T1000 (cell line): Measurements from ENCODE around the gene SAC3D1.

Experiments
- DNase-seq: peaks from one replicate; lab custom pipeline; 2025; ENCODE audit warnings: mixed read lengths; lab: John Stamatoyannopoulos, UW

SAC3D1 gene

DNA sequence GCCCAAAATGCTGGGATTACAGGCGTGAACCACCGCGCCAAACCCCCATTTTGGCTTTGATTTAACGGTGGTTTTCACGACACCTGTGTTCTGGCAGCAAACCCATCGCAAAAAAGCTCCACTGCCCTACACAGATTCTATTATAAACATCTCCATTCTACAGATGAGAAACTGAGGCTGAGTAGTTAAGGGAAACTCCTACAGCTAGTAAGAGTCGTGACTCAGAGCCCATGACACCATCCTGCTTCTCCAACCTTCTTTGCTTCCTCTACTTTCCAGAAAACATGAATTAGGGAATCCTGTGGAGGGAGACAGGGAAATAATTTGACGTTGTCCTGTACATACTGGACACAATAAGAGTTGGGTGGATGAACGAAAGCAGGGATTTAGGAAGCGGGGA is 14.2 kb upstream of the SAC3D1 start:
- no peak for DNase-seq

DNA sequence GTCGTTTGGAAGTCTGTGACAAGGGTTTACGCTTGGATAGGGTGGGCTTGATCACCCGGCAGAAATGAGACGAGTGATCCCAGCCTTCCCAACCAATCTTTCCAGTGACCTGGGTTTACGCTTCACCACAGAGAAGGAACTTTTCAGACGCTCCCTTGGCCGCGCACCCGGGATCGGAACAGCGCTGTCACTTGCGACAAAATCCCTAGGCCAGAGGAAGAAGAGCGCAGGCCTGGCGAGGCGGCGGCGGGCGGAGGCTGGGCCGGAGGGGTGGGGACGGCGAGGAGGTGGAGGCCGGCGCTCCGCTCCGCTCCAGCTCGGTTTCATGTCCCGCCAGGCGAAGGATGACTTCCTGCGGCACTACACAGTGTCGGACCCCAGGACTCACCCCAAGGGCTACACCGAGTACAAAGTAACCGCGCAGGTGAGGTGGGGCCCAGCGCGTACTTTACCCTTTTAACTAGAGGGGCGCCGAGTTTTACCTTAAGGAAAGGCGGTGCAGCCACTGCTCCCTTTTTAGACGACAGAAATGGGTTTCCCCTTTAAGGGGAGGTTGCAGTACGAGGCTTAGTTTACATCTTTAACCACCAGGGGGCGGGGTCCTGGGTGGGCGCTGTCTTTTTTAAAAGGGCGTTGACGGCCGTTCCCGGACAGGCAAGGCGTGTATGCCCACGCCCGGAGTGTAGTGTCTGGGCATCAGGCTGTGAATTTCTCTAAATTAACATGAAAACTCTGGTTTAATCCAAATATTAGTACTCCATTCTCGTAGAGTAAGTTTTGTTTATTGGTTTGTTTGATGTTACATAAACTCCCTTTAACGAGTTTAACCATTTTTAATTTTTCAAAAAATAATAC is 13.6 kb upstream of the SAC3D1 start, which contains the start of gene SNX15:
Gene SNX15, plus strand, starts transcription at position 227 of the 855 bp plus-strand sequence. Its CDS starts 99 bp downstream, at position 326.
- DNase-seq, result peak; percentile 94

DNA sequence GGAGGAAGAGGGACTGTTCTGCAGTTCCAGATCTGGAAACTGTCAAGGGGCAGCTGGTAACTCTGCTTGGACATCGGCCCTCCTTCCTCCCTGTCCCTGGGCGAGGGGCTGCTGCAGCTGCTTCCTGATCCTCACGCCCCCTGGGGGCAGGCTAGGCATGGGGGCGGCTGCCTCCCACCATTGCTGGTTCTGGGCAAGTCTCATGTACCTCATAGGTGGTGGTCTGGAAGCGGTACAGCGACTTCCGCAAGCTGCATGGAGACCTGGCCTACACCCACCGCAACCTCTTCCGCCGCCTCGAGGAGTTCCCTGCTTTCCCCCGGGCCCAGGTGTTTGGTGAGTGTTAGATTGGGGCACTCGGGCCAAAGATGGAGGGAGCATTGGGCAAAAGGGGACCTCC is 8.8 kb upstream of the SAC3D1 start:
- no peak for DNase-seq

DNA sequence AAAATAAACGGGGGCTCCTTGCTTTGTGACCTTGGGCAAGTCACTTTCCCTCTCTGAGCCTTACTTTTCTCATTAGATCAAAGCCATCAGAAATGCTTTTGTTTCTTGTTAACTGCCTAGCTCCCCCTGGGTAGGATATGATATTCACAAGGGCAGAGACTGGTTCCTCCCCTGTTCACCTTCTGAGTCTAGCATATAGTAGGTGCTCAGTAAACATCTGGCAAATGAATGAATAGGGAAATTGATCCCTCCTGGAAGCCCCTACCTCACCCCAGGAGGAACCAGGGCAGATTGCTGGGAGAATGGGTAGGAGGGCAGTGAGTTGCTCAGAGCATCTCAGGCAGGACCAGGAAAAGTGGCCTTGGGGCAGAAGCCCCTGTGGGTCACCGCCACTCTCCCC is 6.6 kb upstream of the SAC3D1 start:
- no peak for DNase-seq

DNA sequence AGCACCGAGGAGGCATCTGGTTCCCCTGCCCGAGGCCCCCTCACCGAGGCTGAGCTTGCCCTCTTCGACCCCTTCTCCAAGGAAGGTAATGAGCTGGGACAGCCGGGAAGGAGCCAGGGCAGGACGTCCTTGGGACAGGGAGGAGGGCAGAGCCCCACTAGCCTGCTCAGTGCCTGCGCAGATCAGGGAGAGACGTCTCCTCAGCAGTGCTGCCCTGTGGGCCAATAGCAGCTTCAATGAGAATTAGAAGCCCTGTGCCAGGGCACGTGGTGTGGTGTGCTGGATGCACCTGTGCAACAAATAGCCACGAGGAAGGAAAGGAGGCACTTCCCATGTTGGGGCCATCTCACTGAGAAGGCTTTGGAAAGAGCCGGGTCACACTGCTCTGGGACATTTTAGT is 5.4 kb upstream of the SAC3D1 start:
- DNase-seq, result no peak

DNA sequence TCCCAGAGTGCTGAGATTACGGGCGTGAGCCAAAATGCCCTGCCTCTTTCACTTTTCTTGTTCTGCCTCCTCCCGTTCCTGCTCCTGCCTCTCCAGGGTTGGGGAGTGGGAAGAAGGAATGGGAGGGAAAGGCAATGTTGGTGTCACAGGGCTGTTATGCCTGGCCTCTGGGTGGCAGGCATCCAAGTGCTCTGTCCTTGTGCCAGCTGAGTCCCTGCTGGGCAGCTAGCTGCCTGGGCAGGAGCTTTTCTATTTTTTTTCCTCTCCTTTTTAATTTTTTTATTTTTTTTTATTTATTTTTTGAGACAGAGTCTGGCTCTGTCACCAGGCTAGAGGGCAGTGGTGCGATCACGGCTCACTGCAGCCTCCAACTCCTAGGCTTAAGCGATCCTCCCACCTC is 4.1 kb upstream of the SAC3D1 start:
- DNase-seq, result no peak

DNA sequence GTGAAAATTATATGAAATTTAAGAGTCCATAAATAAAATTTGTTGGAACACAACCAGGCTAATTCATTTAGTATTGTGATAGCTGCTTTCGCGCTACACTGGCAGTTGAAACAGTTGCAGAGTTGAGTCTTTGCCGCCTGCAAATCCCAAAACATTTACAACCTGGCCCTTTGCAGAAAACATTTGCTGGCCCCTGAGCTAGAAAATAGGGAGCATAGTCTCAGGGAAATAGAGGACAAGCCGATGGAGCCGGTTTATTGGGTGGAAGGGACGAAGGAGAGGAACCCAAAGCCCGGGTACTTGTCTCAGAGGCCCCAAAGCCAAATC is 527 bp upstream of the SAC3D1 start:
- no peak for DNase-seq

DNA sequence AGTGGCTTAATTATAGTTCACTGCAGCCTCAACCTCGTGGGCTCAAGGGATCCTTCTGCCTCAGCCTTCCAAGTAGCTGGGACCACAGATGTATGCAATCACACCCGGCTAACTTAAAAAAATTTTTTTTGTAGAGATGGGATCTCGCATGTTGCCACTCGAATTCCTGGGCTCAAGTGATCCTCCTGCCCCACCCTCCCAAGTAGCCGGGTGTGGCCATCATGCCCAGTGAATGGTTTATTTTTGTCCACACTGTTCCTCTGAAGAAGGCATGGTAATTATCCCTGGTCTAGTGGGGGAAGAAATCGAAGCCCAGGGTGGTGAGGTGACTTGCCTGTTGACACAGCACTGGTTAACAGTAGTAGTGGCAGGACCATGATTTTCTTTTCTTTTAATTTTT is 1.9 kb downstream of the SAC3D1 start:
- DNase-seq, result no peak

DNA sequence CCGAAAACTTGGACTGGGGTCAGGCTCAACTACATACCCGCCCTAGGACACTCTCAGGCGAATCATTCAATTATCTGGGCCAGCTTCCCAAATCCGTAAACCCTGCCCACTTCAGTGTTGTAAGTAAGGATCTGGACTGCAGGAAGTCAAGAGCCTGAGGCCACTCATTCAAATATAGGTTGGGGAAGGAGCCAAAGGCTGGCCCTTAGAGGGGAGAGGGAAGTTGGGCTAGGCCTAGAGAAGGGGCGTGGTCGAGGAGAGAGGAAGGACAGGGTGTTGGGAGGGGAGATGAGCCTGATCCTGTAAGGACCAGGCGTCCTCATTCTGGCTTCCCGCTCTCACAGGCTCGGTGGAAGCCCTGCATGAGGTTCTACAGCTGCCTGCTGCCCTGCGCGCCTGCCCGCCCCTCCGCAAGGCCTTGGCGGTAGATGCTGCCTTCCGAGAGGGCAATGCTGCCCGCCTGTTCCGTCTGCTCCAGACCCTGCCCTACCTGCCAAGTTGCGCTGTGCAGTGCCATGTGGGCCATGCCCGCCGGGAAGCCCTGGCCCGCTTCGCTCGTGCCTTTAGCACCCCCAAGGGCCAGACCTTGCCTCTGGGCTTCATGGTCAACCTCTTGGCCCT is 3.0 kb downstream of the SAC3D1 start:
- DNase-seq, result no peak

DNA sequence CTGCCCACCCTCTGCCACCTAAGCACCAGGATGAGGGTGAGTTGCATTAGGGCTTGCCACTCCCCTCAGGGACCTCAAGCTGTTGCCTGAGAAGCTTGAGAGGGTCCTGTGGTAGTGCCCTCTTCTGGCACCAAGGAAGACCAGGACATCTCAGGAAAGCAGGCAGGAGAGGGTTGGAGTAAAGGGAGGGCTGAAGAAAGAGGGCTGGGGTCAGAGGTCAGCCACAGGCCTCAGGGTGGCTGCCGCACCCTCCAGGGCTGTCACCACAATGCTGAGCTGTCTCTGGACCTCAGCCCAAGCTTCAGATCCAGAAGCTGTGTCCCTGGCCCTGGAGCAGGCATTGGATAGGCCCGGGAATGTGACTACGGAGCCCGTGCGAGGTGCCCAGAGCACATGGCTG is 4.1 kb downstream of the SAC3D1 start:
- DNase-seq, result no peak

DNA sequence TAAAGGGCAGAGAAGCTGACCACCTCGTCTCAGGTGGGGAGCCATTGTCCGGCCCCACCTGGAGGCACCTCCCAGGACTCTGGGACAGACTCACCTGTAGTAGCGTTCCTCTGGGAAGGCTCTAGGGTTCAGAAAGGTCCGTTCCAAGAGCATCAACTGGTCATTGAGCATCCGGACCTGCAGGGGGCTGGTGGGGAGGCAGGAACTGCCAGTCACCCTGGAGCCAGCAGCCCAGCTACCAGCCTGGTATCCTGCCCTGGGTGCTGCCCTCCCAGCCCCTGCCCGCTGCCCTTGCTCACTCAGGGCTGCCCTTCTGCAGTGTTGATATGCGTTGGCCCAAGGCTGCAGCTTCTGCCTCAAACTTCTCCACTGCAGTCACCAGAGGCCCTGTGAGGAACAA is 4.7 kb downstream of the SAC3D1 start:
- no peak for DNase-seq

DNA sequence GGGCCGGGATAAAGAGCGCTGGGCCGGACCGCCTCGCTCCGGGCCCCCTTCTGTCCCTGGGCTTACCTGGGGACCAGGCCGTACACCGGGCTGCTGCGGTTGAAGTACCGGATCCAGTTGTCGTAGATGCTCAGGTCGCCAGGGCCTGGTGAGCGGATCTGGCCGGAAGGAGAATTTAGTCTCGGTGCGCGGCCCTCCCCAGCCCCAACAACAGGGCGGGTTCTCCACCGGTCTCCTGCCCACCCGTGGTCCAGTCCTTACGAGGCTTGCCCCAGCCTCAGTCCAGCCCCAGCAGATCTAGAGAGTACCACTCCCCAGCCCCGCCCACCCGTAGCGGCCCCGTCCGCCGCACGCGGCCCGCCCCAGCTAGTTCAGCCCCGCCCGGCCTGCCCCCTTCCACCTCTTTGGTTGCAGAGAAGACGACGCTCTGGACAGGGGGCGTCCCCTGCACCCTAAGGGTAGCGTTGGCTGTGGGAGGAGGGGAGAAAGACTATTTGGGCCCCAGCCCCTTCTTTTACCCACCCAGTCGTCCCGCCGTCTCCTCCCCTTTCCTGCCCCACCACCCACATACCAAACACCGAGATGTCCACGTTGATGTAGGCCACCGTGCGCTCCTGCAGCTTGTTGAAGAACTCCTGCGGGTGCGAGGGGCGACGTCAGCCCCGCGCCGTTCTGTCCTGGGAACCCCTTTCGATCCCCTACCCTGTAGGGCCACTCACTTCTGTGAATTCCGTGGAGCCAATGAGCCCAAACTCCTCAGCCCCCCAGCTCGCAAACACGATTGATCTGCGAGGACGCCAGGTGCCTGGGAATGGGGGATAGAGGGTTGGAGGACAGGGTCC is 6.8 kb downstream of the SAC3D1 start:
- DNase-seq, result no peak

DNA sequence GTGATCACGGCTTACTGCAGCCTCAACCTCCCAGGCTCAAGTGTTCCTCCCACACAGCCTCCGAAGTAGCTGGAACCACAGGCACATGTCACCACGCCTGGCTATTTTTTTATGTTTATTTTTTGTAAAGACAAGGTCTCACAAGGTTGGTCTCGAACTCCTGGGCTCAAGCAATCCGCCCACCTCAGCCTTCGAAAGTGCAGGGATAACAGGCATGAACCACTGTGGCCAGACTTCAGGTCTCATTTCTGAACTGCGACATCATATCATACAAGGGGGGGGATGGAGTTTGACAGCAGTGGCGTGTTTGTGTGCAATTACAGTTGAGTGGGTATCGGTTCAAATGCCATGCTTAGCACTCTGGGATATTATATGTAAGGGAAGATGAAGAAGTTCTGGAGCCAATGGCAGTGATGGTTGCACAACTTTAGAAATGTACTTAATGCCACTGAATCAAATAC is 10.4 kb downstream of the SAC3D1 start:
- no peak for DNase-seq

DNA sequence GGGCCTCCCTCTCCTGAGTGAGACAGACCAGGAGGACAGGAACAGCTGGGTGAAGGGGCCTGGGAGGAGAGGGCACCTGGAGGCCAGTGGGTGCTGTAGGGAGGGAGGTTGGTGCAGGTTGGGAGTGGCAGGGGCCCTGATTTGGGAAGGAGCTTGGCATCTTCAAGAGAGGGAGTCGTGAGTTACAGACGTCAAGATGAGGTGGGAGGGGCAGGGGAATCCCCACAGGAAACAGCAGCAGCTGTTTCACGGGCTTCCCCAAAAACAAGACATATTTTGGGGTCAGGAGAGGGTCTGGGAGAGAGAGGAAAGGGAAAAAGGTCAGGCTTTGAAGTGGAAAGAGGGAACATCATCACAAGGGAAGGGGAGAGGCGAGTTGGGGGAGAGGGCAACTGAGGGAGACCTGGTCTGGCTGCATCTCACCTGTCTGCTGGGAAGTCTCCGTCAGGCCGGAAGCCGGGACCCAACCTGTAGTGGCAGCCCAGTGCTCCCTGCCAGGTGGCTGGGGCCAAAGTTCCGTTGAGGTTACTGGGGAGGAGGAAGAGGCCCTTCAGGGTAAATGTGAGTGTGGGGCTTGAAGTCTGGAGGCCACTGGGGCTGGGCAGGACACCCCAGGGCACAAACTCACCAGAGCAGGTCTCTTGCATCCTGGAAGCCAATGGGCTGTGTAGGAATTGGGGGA is 13.0 kb downstream of the SAC3D1 start:
- DNase-seq, result no peak

DNA sequence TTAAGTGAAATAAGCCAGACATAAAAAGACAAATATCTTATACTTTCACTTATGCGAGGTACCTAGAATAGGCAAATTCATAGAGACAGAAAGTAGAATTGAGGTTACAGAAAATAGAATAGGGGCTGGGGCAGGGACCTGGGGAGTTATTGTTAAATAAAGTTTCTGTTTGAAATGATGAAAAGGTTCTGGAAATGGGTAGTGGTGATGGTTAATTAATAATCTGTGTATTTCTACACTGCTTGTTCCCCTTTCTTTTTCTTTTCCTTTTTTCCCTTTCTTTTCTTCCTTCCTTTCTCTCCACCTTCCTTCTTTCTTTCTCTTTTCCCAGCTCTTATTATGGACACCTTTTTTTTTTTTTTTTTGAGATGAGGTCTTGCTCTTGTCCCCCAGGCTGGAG is 14.5 kb downstream of the SAC3D1 start:
- no peak for DNase-seq

DNA sequence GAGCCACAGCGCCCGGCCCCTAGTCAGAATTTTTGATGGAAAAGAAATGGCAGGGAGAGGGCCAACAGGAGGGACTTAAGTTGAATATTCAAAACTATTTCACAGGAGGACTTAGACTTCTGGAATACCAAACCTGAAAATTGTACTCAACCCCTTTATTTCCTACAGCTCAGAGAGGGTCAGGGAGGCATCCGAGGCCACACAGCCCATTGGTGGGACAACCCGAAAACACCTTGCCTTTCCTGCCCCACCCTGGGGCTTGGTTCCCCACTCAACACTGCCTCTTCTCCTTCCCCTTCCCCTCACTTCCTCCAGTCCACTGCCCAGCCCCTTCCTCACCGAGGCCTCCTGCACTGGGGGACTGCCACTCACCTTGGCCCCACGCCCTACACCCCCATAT is 16.0 kb downstream of the SAC3D1 start:
- no peak for DNase-seq

DNA sequence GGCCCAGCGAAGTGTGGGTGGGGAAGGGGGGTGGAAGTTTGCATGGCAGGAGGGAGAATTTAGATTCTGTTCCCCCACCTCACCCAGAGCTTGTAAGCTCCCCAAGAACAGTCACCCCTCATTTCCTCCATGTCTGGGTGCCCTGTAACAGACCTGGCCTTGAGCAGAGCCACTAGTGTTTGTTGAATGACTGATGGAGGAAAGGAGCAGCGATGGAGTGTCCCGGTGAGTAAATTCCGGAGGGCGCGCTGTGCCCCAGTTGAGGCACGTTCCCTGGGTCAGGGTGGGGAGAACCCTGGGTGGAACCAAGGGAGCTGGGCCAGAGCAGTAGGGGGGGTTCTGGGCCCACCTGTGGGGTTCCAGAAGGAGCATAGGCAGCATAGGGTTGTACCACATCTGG is 16.5 kb downstream of the SAC3D1 start:
- DNase-seq, result no peak

DNA sequence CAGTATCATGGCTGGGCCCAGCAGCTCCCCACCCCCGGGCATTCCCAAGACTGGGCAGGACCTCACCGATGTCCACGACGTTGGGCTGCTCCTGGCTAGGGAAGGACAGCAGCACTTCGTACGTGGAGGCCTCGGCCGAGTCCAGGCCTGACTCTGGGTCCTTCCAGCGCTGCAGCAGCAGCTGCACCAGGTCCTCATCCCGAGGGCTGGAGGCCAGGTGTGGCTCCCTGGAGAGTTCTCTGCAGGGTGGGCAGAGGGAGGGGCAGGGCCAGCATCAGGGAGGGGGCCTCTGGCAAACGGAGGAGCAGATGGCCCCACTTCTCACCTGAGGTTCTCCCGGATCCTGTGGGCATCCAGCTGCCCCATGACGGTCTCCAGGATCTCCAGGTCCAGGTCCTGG is 17.0 kb downstream of the SAC3D1 start:
- DNase-seq, result no peak

DNA sequence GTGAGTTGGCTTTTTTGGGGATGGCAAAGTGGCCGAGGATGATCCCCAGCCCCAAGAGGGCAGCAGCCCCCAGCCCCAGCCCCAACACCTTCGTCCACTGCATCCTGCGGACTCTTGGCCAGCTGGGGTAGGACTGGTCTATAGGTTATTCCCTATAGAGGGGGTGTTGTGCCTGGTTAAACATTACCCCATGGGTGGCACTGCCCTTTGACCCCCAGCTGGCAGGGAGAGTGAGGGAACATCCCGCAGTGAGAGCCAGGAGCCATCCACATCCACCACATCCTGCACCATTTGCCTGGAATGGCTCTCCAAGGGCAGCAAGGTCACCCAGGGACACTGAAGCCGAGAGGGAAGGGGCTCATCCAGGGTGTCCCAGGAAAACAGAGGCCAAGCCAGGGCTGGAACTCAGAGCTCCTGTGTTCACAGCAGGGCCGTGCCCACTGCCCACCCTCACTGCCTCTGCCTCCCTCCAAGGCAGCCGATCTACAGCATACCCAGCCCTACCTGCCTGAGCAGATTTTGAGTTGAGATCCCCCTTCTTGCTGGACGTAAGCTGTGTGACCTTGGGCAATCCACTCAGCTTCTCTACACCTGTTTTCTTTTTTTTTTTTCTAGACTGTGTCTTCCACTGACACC is 17.5 kb downstream of the SAC3D1 start, which contains the start of gene NAALADL1:
Gene NAALADL1, minus strand, starts transcription at position 135 of the 636 bp plus-strand sequence. Its CDS starts 32 bp downstream, at position 103.
- DNase-seq, result no peak

DNA sequence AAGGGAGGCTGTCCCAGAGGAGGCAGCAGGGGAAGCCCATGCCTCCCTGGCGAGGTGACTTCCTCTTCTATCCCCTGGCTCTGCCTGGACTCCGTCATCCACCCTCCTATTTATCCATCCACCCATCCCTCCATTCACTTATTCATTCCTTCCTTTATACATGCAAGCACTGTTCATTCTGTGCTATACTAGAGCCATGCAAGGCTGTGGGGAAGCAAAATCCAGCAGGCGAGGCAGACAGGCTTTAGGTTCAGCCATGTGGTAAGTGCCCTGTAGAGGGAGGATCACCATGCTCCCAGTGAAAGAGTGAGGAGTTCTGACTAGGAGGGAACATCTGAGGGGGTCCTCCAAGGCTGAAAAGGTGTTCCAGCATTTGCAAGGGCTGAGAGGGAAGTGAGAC is 18.5 kb downstream of the SAC3D1 start:
- no peak for DNase-seq
